Liver (tissue), 9 donors: ENCODE measurements around the gene CORO1A. TPM values are rescaled to one million over a fixed set of nuclear protein-coding genes. Genes with fewer than 3 reads are reported as not detected.

ENCODE experiments used
- DNase-seq: peaks from one replicate; pipeline ENCODE4 v3.0.0-alpha.2; 2017; ENCODE audit warnings: low spot score
- H3K27ac ChIP-seq, 2 donors: one replicate each; pipeline ENCODE4 v1.7.0; 2013; ENCODE audit warnings: inconsistent platforms in 2 of 2, low read length in 2 of 2, control low read depth in 1 of 2, low read depth in 1 of 2, mild to moderate bottlenecking in 1 of 2
- H3K27me3 ChIP-seq, 4 donors: one replicate each; pipeline versions ENCODE4 v1.6.1 to v1.7.0; 2013; ENCODE audit warnings: low read length in 3 of 4, inconsistent platforms in 1 of 4, mild to moderate bottlenecking in 1 of 4, moderate library complexity in 1 of 4; ENCODE audit not compliant: control insufficient read depth in 4 of 4, insufficient read depth in 4 of 4
- H3K36me3 ChIP-seq, 4 donors: one replicate each; pipeline versions ENCODE4 v1.6.1 to v1.7.0; 2013; ENCODE audit warnings: low read length in 3 of 4, mild to moderate bottlenecking in 3 of 4, low read depth in 1 of 4, moderate library complexity in 1 of 4; ENCODE audit not compliant: control insufficient read depth in 4 of 4, insufficient read depth in 3 of 4
- H3K4me1 ChIP-seq, 4 donors: one replicate each; pipeline versions ENCODE4 v1.6.1 to v1.7.0; 2013; ENCODE audit warnings: low read length in 3 of 4, mild to moderate bottlenecking in 3 of 4, moderate library complexity in 1 of 4; ENCODE audit not compliant: control insufficient read depth in 4 of 4, insufficient read depth in 4 of 4
- H3K4me3 ChIP-seq, 3 donors: one replicate each; pipeline versions ENCODE4 v1.6.1 to v1.7.0; 2013; ENCODE audit warnings: low read length in 3 of 3, control low read depth in 1 of 3, low read depth in 1 of 3, mild to moderate bottlenecking in 1 of 3
- H3K9ac ChIP-seq, 2 donors: one replicate each; pipeline ENCODE4 v1.7.0; 2013; ENCODE audit warnings: low read length in 2 of 2, mild to moderate bottlenecking in 2 of 2, moderate library complexity in 2 of 2, control low read depth in 1 of 2, low read depth in 1 of 2
- H3K9me3 ChIP-seq, 4 donors: one replicate each; pipeline versions ENCODE4 v1.6.1 to v1.7.0; 2013; ENCODE audit warnings: low read length in 3 of 4; ENCODE audit not compliant: control insufficient read depth in 4 of 4
- FOXA1 ChIP-seq: IDR thresholded peaks from 2 replicates; pipeline ENCODE4 v1.6.1; 2016; ENCODE audit warnings: antibody characterized with exemption
- FOXA2 ChIP-seq: IDR thresholded peaks from 2 replicates; pipeline ENCODE4 v1.6.1; 2016; ENCODE audit warnings: antibody characterized with exemption
- GABPA ChIP-seq, 2 donors: IDR thresholded peaks in 1 of 2; conservative IDR thresholded peaks in 1 of 2; 2 replicates each; pipeline ENCODE4 v1.6.1; 2016; ENCODE audit warnings: antibody characterized with exemption in 2 of 2, mild to moderate bottlenecking in 1 of 2, moderate library complexity in 1 of 2
- HNF4A ChIP-seq, 2 donors: conservative IDR thresholded peaks; 2 replicates each; pipeline ENCODE4 v1.6.1; 2016; ENCODE audit warnings: antibody characterized with exemption in 2 of 2, mild to moderate bottlenecking in 2 of 2
- HNF4G ChIP-seq: IDR thresholded peaks from 2 replicates; pipeline ENCODE4 v1.6.1; 2016; ENCODE audit warnings: antibody characterized with exemption
- JUND ChIP-seq, 2 donors: IDR thresholded peaks; 2 replicates each; pipeline ENCODE4 v1.6.1; 2016; ENCODE audit warnings: antibody characterized with exemption in 2 of 2
- MAX ChIP-seq: IDR thresholded peaks from 2 replicates; pipeline ENCODE4 v1.6.1; 2016; ENCODE audit warnings: antibody characterized with exemption
- NR2F2 ChIP-seq: IDR thresholded peaks from 2 replicates; pipeline ENCODE4 v1.6.1; 2016; ENCODE audit warnings: antibody characterized with exemption
- RAD21 ChIP-seq, 2 donors: IDR thresholded peaks; 2 replicates each; pipeline ENCODE4 v1.6.1; 2016; ENCODE audit warnings: antibody characterized with exemption in 2 of 2, mild to moderate bottlenecking in 2 of 2
- RXRA ChIP-seq, 2 donors: IDR thresholded peaks; 2 replicates each; pipeline ENCODE4 v1.6.1; 2017 to 2018; ENCODE audit warnings: antibody characterized with exemption in 2 of 2, mild to moderate bottlenecking in 1 of 2
- SP1 ChIP-seq: IDR thresholded peaks from 2 replicates; pipeline ENCODE4 v1.6.1; 2018; ENCODE audit warnings: antibody characterized with exemption, mild to moderate bottlenecking
- TAF1 ChIP-seq: conservative IDR thresholded peaks from 2 replicates; pipeline ENCODE4 v1.6.1; 2016; ENCODE audit warnings: antibody characterized with exemption, mild to moderate bottlenecking
- YY1 ChIP-seq: IDR thresholded peaks from 2 replicates; pipeline ENCODE4 v1.6.1; 2016; ENCODE audit warnings: antibody characterized with exemption, mild to moderate bottlenecking
- ZBTB33 ChIP-seq: IDR thresholded peaks from 2 replicates; pipeline ENCODE4 v1.6.1; 2016; ENCODE audit warnings: antibody characterized with exemption
- WGBS: extraction: QIAGEN DNeasy Blood & Tissue Kit; methylation state at CpG from one replicate; pipeline ENCODE4 v1.1.7; 2013; 5-methylcytosine and 5-hydroxymethylcytosine counted together
- polyA plus RNA-seq, 2 donors: library from polyadenylated mRNA; stranded (reverse) in 1 of 2; unstranded in 1 of 2; fragments of 200-250 nt in 1 of 2; fragments of >200 nt in 1 of 2; fragmentation: Nextera tagmentation in 1 of 2; extraction: Ambion mirVana in 1 of 2; gene quantifications; one replicate each; pipeline versions ENCODE4 v1.2.1 to v1.2.3, GENCODE V29; 2013 to 2015
- total RNA-seq, 2 donors: library from RNA; depleted of rRNA; stranded (reverse); fragments of >200 nt; gene quantifications; one replicate each; pipeline ENCODE4 v1.2.3, GENCODE V29; 2014
- TF ChIP-seq, protein P1 (sequence below): IDR thresholded peaks from 2 replicates; pipeline ENCODE4 v1.6.1; 2016; ENCODE audit warnings: antibody characterized with exemption
- TF ChIP-seq, protein P2 (sequence below): IDR thresholded peaks from 2 replicates; pipeline ENCODE4 v1.6.1; 2016; ENCODE audit warnings: antibody characterized with exemption, mild to moderate bottlenecking
- TF ChIP-seq, protein P3 (sequence below): fragments of 150-350 bp; IDR thresholded peaks from 2 replicates; pipeline ENCODE4 v1.5.1; 2017; ENCODE audit warnings: improper control_type of control experiment, low read depth, low read length; ENCODE audit not compliant: missing input control
- donor health status: healthy.
- donor health status: healthy.
- donor health status: healthy.
- donor health status: healthy.
- donor health status: healthy.

The CORO1A gene
- total and polyA plus RNA-seq, 4 donors = 6.0 to 26.7 (median 14.7) TPM

DNA sequence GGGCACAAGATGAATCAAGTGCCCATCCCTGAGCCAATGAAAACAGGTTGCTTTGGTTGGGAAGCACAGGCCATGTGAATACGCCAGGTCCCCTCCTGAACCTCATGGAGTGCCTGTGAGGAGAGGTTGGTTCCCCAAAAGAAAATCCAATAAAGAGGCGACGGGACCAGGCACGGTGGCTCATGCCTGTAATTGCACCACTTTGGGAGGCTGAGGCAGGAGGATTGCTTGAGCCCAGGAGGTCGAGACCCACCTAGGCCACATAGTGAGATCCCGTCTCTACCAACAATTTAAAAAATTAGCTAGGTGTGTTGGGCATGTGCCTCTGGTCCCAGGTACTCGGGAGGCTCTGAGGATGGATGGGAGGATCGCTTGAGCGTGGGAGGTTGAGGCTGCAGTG is 3.5 kb upstream of the CORO1A start:
- Histone ChIP-seq H3K36me3 (no peaks in the 10 kb centered on the region), H3K9ac (no peak overlapping the region), H3K27me3 (no peaks in the 10 kb centered on the region), H3K4me3 (no peak overlapping the region), H3K27ac (no peak overlapping the region), H3K4me1 (peaks cover 0 to 11% (median 2%) of the 10 kb centered on the region in 4 donors), H3K9me3 (no peaks in the 10 kb centered on the region)
- no peak for TF ChIP-seq RAD21 (IDR thresholded peaks at IDR 0.05)
- TF ChIP-seq NR2F2 = no peak
- no peak for TF ChIP-seq GABPA (IDR thresholded peaks at IDR 0.05 in 1 of 2, conservative IDR thresholded peaks at IDR 0.05 in 1 of 2)
- TF ChIP-seq HNF4A (conservative IDR thresholded peaks at IDR 0.05) = no peak
- no peak for TF ChIP-seq TAF1
- DNase-seq = no peak
- 97% methylated on average over 9 of the region's 9 CpGs for WGBS

DNA sequence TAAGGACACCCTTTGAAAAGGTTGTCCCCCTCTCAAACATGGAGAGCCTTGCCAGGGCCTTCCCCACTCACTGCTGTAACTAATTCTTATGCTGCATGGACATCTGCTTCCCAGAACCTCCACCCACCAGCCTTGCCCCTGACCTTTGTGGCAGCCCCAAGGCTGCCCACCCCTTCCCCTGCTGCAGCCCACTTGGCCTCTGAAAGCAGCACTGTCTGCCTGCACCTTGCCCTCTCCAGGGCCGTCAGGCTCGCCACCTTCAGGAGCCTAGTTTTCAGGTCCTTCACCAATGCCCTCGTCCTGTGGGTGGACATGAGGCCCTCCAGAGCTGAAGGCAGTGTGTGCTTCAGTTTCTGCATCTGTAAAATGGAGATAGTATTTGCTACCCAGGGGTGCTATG is 2.7 kb upstream of the CORO1A start:
- peaks cover 0 to 11% (median 2%) of the 10 kb centered on the region in 4 donors for H3K4me1 ChIP-seq
- no peaks in the 10 kb centered on the region for H3K27me3 ChIP-seq
- no peak overlapping the region for H3K27ac ChIP-seq
- no peak for DNase-seq
- no peaks in the 10 kb centered on the region for H3K36me3 ChIP-seq
- H3K4me3 ChIP-seq = no peak overlapping the region
- no peak overlapping the region for H3K9ac ChIP-seq
- TF ChIP-seq SP1 = no peak
- TF ChIP-seq TAF1 = no peak
- no peak for TF ChIP-seq FOXA2
- no peak for TF ChIP-seq FOXA1
- no peak for TF ChIP-seq GABPA (IDR thresholded peaks at IDR 0.05 in 1 of 2, conservative IDR thresholded peaks at IDR 0.05 in 1 of 2)
- no peak for TF ChIP-seq RXRA (IDR thresholded peaks at IDR 0.05)
- TF ChIP-seq MAX = no peak
- TF ChIP-seq, protein P1, sequence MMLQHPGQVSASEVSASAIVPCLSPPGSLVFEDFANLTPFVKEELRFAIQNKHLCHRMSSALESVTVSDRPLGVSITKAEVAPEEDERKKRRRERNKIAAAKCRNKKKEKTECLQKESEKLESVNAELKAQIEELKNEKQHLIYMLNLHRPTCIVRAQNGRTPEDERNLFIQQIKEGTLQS = no peak
- no peak for TF ChIP-seq ZBTB33
- TF ChIP-seq JUND (IDR thresholded peaks at IDR 0.05) = no peak
- TF ChIP-seq HNF4G = no peak
- TF ChIP-seq, protein P2, sequence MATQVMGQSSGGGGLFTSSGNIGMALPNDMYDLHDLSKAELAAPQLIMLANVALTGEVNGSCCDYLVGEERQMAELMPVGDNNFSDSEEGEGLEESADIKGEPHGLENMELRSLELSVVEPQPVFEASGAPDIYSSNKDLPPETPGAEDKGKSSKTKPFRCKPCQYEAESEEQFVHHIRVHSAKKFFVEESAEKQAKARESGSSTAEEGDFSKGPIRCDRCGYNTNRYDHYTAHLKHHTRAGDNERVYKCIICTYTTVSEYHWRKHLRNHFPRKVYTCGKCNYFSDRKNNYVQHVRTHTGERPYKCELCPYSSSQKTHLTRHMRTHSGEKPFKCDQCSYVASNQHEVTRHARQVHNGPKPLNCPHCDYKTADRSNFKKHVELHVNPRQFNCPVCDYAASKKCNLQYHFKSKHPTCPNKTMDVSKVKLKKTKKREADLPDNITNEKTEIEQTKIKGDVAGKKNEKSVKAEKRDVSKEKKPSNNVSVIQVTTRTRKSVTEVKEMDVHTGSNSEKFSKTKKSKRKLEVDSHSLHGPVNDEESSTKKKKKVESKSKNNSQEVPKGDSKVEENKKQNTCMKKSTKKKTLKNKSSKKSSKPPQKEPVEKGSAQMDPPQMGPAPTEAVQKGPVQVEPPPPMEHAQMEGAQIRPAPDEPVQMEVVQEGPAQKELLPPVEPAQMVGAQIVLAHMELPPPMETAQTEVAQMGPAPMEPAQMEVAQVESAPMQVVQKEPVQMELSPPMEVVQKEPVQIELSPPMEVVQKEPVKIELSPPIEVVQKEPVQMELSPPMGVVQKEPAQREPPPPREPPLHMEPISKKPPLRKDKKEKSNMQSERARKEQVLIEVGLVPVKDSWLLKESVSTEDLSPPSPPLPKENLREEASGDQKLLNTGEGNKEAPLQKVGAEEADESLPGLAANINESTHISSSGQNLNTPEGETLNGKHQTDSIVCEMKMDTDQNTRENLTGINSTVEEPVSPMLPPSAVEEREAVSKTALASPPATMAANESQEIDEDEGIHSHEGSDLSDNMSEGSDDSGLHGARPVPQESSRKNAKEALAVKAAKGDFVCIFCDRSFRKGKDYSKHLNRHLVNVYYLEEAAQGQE = no peak
- TF ChIP-seq YY1 = no peak
- TF ChIP-seq HNF4A (conservative IDR thresholded peaks at IDR 0.05) = no peak
- TF ChIP-seq, protein P3, sequence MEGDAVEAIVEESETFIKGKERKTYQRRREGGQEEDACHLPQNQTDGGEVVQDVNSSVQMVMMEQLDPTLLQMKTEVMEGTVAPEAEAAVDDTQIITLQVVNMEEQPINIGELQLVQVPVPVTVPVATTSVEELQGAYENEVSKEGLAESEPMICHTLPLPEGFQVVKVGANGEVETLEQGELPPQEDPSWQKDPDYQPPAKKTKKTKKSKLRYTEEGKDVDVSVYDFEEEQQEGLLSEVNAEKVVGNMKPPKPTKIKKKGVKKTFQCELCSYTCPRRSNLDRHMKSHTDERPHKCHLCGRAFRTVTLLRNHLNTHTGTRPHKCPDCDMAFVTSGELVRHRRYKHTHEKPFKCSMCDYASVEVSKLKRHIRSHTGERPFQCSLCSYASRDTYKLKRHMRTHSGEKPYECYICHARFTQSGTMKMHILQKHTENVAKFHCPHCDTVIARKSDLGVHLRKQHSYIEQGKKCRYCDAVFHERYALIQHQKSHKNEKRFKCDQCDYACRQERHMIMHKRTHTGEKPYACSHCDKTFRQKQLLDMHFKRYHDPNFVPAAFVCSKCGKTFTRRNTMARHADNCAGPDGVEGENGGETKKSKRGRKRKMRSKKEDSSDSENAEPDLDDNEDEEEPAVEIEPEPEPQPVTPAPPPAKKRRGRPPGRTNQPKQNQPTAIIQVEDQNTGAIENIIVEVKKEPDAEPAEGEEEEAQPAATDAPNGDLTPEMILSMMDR = no peak
- TF ChIP-seq NR2F2 = no peak
- no peaks in the 10 kb centered on the region for H3K9me3 ChIP-seq
- WGBS = 71% methylated on average over 3 of the region's 3 CpGs
